ENCODE data around the gene NOP58.
"Not testable (repeated sequence)": the region's sequence is repeated elsewhere in the genome, so short reads cannot be mapped to it uniquely, and the experiment has no call there.

NOP58 gene

DNA sequence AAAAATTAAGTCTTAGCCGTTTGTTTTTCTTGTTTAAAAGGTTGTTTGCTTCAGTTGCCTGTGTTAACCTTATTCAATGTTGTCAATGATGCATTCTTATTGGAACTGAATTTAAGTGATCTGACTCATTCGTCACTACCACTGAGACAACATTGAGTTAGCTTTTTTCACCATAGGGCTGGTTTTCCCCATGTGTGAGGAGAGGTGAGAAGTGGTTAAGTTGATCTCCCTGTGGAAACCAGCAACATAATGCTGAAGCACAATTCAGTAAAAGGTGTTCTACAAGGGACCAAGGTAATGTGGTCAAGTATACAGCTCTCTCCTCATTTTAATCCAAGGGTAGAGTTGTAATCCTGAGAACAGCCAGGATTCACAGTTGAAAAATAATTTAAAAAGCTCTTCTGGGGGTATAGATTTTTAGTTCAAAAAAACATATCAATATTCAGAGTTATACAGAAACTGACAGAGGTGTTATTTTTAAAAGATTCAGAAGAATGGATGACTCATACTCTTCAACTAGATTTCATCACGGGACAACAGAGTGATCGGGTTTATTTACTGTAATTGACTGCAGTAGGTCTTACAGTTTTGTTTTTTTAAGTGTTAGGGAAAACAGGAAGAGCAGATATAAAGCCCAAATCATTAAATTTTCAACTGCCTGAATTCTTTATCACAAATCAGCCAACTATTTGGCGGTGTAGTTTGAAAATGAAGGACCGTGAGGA, 12.6 kb downstream of the NOP58 start:
- Histone ChIP-seq H3K27me3 (ENCODE audit: low read depth) (no peaks in the 10 kb centered on the region), H3K36me3 (replicated peaks) (peaks cover 83% of the 10 kb centered on the region), H3K4me3 (no peak overlapping the region), H3K4me1 (no peaks in the 10 kb centered on the region), H3K9me3 (no peaks in the 10 kb centered on the region)
- DNase-seq (ENCODE audit: low spot score in 2 of 2): no peak
- in situ Hi-C loops (cut with MboI; ENCODE audit: low sequenced_read_pairs): no loop called here

DNA sequence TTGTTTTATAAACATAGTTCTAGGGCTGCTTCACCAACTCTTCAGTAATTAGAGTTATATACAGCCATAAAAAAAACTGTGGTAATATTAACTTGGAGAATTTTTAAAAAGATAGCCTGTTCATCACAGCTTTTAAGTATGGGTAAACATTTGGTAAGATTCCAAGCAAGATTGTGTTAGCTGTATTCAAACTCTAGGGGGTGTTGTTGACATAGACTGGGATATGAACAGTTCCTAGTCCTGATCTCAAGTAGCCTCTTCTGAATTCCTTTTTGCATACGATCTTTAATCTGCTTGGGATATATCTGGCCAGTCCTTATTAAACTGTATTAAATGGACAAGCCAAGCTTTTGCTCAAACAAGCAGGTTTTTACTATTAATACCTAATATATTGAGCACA, 13.4 kb downstream of the NOP58 start:
- DNase-seq (ENCODE audit: low spot score in 2 of 2): peak in 1 of 2 experiments; percentile 48
- in situ Hi-C loops (cut with MboI; ENCODE audit: low sequenced_read_pairs): no loop called here
- Histone ChIP-seq H3K4me3 (no peak overlapping the region), H3K27me3 (ENCODE audit: low read depth) (no peaks in the 10 kb centered on the region), H3K36me3 (replicated peaks) (peaks cover 90% of the 10 kb centered on the region), H3K9me3 (no peaks in the 10 kb centered on the region), H3K4me1 (no peaks in the 10 kb centered on the region)

DNA sequence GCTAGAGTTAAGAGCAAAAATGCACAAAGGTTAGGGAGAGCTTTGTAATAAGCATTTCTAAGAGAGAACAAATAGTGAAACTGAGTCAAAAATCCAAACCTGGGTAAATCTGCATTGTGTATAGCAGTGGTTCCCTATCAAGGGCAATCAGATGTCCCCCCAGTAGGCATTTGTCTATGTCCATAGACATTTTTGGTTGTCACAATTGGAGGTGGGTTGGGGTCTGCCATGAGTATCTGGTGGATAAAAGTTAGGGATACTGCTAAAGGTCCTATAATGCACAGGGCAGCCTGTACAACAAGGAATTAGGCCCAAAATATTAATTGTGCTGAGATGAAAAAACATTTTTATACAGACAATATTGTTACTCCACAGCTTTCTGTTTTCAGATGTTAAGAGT, 21.0 kb downstream of the NOP58 start:
- Histone ChIP-seq H3K9me3 (no peaks in the 10 kb centered on the region), H3K4me1 (no peaks in the 10 kb centered on the region), H3K36me3 (replicated peaks) (peaks cover 98% of the 10 kb centered on the region), H3K4me3 (no peak overlapping the region), H3K27me3 (ENCODE audit: low read depth) (no peaks in the 10 kb centered on the region)
- DNase-seq (ENCODE audit: low spot score in 2 of 2): no peak
- in situ Hi-C loops (cut with MboI; ENCODE audit: low sequenced_read_pairs): no loop called here

DNA sequence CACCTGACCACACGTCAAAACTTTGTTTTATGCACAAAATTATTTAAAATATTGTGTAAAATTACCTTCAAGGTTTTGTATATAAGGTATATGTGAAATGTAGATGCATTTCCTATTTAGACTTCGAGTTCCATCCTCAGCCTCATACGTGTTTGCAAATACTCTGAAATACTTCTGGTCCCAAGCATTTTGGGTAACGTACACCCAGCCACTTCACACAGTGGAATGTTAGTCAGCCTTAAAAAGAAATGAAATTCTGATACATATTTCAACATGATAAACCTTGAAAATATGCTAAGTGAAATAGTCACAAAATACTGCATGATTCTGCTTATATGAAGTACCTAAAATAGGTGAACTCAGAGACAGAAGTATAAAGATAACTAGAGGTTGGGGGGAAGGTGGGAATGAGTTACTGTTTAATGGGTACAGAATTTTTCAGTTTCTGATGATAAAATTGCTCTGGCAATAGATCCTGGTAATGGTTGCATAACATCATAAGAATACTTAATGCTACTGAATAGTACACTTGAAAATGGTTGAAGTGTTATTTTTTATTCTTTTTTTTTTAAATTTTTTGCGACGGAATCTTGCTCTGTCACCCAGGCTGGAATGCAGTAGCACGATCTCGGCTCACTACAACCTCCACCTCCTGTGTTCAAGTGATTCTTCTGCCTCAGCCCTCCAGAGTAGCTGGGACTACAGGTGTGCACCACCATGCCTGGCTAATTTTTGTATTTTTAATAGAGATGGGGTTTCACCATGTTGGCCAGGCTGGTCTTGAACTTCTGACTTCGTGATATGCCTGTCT, 24.0 kb downstream of the NOP58 start:
- Histone ChIP-seq H3K36me3 (replicated peaks) (peaks cover 93% of the 10 kb centered on the region), H3K4me3 (no peak overlapping the region), H3K4me1 (no peaks in the 10 kb centered on the region), H3K9me3 (no peaks in the 10 kb centered on the region), H3K27me3 (ENCODE audit: low read depth) (no peaks in the 10 kb centered on the region)
- in situ Hi-C loops (cut with MboI; ENCODE audit: low sequenced_read_pairs): no loop called here
- no peak for DNase-seq (ENCODE audit: low spot score in 2 of 2)

DNA sequence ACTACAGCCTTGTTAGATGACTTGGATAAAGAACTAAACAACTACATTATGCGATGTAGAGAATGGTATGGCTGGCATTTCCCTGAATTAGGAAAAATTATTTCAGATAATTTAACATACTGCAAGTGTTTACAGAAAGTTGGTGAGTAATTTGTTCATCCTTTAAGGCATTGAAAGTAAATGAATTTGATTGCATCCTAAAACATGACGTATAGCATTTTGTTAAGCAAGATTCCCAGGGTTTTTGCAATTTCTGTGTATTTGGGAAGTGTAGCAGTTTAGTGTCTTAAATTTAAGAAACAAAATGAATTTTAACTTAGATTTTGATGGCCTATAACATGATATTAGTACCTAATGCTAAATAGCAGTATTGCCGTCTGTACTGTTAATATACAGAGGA, 24.8 kb downstream of the NOP58 start:
- Histone ChIP-seq H3K4me3 (no peak overlapping the region), H3K36me3 (replicated peaks) (peaks cover 92% of the 10 kb centered on the region), H3K4me1 (peaks cover 4% of the 10 kb centered on the region), H3K27me3 (ENCODE audit: low read depth) (no peaks in the 10 kb centered on the region), H3K9me3 (no peaks in the 10 kb centered on the region)
- no peak for DNase-seq (ENCODE audit: low spot score in 2 of 2)
- in situ Hi-C loops (cut with MboI; ENCODE audit: low sequenced_read_pairs): no loop called here

DNA sequence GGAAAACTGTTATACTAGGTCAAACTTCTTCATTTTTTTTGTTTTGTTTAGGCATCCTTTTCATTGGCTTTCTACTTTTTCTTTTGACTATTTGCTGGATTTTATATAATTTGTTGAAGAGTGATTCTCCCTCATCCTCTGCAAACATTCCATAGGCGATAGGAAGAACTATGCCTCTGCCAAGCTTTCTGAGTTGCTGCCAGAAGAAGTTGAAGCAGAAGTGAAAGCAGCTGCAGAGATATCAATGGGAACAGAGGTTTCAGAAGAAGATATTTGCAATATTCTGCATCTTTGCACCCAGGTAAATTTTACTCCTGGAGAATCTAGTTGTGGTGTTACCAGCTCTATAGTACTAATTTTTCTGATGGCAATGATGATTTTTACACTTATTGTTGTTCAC, 25.4 kb downstream of the NOP58 start:
- Histone ChIP-seq H3K36me3 (replicated peaks) (peaks cover 92% of the 10 kb centered on the region), H3K4me1 (peaks cover 7% of the 10 kb centered on the region), H3K4me3 (no peak overlapping the region), H3K9me3 (no peaks in the 10 kb centered on the region), H3K27me3 (ENCODE audit: low read depth) (no peaks in the 10 kb centered on the region)
- in situ Hi-C loops (cut with MboI; ENCODE audit: low sequenced_read_pairs): no loop called here
- DNase-seq (ENCODE audit: low spot score in 2 of 2): no peak

DNA sequence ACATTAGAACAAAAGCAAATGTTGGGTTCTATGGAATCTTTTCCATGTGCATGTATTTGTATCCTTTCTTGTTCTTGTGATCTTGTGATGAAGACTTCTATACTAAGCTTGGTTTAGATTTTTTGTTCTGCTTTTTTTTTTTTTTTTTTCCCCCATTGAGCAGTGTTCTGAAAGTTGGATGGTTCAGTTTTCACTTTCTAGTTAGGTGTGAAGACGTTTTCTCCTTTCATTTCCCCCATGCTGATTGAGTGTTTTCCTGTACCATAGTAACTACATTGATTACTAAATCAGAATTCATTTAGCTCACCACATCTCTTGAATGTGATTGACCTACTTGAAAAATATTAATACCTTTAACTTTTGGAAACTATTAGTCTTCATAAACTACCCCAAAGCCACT, 34.1 kb downstream of the NOP58 start:
- no peak for DNase-seq (ENCODE audit: low spot score in 2 of 2)
- Histone ChIP-seq H3K4me1 (peaks cover 12% of the 10 kb centered on the region), H3K4me3 (no peak overlapping the region), H3K27me3 (ENCODE audit: low read depth) (no peaks in the 10 kb centered on the region), H3K36me3 (replicated peaks) (peaks cover 96% of the 10 kb centered on the region), H3K9me3 (no peaks in the 10 kb centered on the region)
- in situ Hi-C loops (cut with MboI; ENCODE audit: low sequenced_read_pairs): no loop called here

DNA sequence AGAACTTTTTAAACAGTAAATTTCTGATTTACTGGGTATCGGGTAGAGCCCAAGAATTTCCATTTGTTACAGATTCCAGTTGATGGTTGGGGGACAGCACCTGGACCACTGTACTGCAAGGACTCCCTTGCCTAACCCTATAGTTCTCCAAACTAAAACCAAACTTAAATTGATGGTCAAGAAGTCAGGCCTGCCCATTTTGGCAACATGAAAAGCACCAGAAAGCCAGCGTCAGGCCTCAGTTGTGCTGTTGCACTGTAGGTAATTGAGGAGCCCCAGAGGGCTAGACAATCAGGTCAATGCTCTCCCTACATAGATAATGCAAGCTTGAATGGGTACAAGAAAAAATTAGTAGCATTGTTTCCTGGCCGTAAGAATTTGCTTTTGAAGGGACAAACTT, 40.5 kb downstream of the NOP58 start:
- in situ Hi-C loops (cut with MboI; ENCODE audit: low sequenced_read_pairs): no loop called here
- Histone ChIP-seq H3K27me3 (ENCODE audit: low read depth) (no peaks in the 10 kb centered on the region), H3K4me3 (no peak overlapping the region), H3K36me3 (replicated peaks) (peaks cover 80% of the 10 kb centered on the region), H3K9me3 (no peaks in the 10 kb centered on the region), H3K4me1 (peaks cover 3% of the 10 kb centered on the region; the same call in 1 of the 2 replicates)
- DNase-seq (ENCODE audit: low spot score in 2 of 2): no peak

DNA sequence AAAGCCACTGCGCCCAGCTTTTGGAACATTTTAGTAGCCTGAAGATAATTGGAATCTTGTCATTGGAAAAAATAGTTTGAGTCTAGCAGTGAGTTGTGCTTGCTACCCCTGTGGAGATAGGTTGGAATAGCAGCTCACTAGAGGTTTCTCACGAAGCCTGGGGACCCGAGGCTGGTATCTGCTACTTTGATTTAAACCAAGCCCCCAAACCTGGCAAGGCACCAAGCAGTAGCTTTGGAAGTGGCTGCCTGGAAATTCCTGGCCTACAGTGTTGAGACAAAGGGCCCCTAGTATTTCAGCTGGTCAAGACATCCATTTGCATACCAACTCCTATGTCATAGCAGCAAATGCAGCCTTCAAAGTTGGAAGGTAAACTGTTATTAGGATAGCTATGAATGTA, 42.1 kb downstream of the NOP58 start:
- Histone ChIP-seq H3K4me3 (no peak overlapping the region), H3K4me1 (peaks cover 3% of the 10 kb centered on the region; the same call in 1 of the 2 replicates), H3K27me3 (ENCODE audit: low read depth) (no peaks in the 10 kb centered on the region), H3K9me3 (no peaks in the 10 kb centered on the region), H3K36me3 (replicated peaks) (peaks cover 69% of the 10 kb centered on the region)
- in situ Hi-C loops (cut with MboI; ENCODE audit: low sequenced_read_pairs): no loop called here
- DNase-seq (ENCODE audit: low spot score in 2 of 2): peak in 1 of 2 experiments; percentile 25

DNA sequence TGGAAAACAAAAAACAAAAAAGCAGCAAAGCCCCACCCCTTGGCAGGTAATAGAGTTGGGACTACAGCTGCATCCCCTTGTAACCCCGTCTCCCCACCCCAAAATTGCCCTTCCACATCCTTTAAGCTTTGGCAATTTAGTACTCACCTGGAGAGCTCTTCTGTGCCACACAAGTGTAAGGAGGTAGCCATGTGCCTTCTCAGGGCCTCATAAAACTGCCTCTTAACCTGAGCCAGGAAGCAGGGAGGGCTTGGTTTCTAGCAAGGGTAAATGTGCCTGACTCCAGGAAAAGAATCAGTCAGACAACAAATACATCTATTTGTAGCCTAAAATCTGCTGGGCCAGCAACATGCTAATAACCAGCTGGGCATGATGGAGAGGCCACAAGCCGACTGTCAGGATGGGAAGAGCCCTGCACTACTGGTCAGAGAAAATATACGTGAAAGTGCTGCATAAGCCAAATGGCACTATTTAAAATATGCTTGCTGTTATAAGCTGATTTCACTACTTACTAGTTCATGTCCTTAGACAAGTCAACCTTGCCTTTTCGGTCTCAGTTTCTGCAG, 46.3 kb downstream of the NOP58 start:
- Histone ChIP-seq H3K4me1 (peaks cover 3% of the 10 kb centered on the region), H3K36me3 (replicated peaks) (peaks cover 26% of the 10 kb centered on the region), H3K27me3 (ENCODE audit: low read depth) (no peaks in the 10 kb centered on the region), H3K4me3 (no peak overlapping the region), H3K9me3 (no peaks in the 10 kb centered on the region)
- no peak for DNase-seq (ENCODE audit: low spot score in 2 of 2)
- in situ Hi-C loops (cut with MboI; ENCODE audit: low sequenced_read_pairs): no loop called here

DNA sequence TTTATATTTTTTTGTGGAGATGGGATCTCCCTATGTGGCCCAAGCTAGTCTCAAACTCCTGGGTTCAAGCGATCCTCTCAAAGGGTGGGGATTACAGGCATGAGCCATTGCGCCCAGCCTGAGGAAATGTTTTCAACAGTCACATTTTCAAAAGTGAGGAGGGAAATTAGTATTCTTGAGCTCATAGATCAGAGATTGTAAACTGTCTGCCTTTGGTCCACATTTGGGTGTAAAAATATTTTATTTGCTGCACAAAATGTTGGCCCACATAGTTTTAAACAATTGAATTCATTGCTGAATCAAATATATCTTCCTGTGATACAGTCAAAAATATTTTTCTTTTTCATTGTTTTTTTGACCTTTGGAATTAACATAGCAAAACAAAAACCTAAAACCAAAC, 48.6 kb downstream of the NOP58 start:
- peaks cover 11% of the 10 kb centered on the region for H3K4me1 ChIP-seq
- peaks cover 11% of the 10 kb centered on the region; the same call in 1 of the 2 replicates for H3K36me3 ChIP-seq (replicated peaks)
- no peak overlapping the region for H3K4me3 ChIP-seq
- in situ Hi-C loops (cut with MboI; ENCODE audit: low sequenced_read_pairs): no loop called here
- no peaks in the 10 kb centered on the region for H3K27me3 ChIP-seq (ENCODE audit: low read depth)
- no peaks in the 10 kb centered on the region for H3K9me3 ChIP-seq
- no peak for DNase-seq (ENCODE audit: low spot score in 2 of 2)

DNA sequence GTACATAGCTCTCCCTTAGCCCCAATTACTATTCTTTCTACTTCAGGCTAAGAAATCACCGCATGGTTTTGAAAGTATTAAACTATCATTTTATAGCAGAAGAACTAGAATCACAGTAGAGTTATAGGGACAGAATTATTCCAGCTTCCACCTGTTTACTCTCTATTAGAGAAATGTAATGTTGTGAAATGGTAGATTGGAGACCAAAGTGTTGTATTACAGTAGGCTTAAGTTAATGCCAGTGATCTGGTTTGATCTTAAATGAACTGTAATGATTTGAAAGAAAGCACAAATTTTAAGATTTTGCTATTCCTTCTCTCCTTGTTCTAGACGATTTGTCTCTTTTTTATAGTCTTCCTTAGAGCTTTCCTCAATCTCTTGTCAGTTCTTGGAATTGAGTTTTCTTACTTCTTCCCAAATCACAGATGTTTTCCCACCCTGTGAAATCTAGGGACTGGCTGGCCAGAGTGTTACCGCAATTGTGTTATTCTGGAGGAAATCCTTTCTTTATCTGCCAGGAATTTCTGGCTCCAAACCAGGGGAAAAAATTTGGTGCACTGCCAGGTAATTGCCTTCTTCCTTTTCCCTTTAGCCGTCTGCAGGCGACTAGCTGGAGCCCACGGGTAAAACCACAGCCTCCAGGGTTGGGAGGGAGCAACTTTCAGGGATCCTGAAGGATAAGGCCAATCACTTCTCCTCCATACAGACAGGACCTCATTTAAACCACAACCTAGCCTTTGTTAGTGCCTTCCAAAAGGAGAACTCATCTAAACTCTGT, 51.7 kb downstream of the NOP58 start:
- DNase-seq (ENCODE audit: low spot score in 2 of 2): peak; percentile 81 to 86
- Histone ChIP-seq H3K9me3 (no peaks in the 10 kb centered on the region), H3K4me3 (no peak overlapping the region), H3K27me3 (ENCODE audit: low read depth) (no peaks in the 10 kb centered on the region), H3K36me3 (replicated peaks) (no peaks in the 10 kb centered on the region; the same call in 1 of the 2 replicates), H3K4me1 (peaks cover 11% of the 10 kb centered on the region)
- in situ Hi-C loops (cut with MboI; ENCODE audit: low sequenced_read_pairs): no loop called here

DNA sequence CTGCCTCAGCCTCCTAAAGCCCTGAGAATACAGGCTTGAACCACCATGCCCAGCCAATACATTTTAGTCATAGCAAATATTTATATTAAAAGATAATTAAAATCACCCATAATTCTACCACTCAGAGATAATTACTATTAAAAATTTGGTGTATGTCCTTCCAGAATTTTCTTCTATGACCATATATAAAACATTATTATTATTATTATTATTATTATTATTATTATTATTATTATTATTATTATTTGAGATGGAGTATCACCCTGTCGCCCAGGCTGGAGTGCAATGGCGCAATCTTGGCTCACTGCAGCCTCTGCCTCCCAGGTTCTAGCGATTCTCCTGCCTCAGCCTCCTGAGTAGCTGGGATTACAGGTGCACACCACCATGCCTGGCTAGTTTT, 54.8 kb downstream of the NOP58 start:
- H3K4me3 ChIP-seq; H3K36me3 ChIP-seq (replicated peaks); H3K9me3 ChIP-seq; DNase-seq (ENCODE audit: low spot score in 2 of 2); in situ Hi-C loops (cut with MboI; ENCODE audit: low sequenced_read_pairs); H3K27me3 ChIP-seq (ENCODE audit: low read depth): not testable (repeated sequence)
- peaks cover 11% of the 10 kb centered on the region for H3K4me1 ChIP-seq

All from HAP-1 (cell line).